ENCODE measurements around the gene ZNF219.

- TF ChIP-seq CTCF (IDR thresholded peaks at IDR 0.05) (no peak), TCF7L2 (IDR thresholded peaks at IDR 0.05; ENCODE audit: low read depth, low read length) (no peak), SIN3A (IDR thresholded peaks at IDR 0.05; ENCODE audit: borderline replicate concordance, insufficient read depth, low read depth, low read length) (no peak), POLR2AphosphoS5 (IDR thresholded peaks at IDR 0.05; ENCODE audit: low read depth, low read length) (no peak), REST (IDR thresholded peaks at IDR 0.05; ENCODE audit: insufficient read depth in 1 of 2, low read depth in 2 of 2, low read length in 1 of 2) (no peak)
Measured at GRCh38 chr14:21133901-21134300, 35.4 kb upstream of the ZNF219 start.

Data from Panc1 (cell line).